Activated CD8-positive, alpha-beta memory T cell treated with anti-CD3 and anti-CD28 coated beads for 36 hours (primary cell): ENCODE results near the gene HECTD4. TPM values are rescaled to one million over a fixed set of nuclear protein-coding genes. Genes with fewer than 3 reads are reported as not detected.

Source experiments
- CTCF ChIA-PET: fragments of 350-600 bp; sonication (Branson Sonifier 250); formaldehyde crosslinking; loops from one replicate; lab custom pipeline; 2021; ENCODE audit warnings: antibody characterized with exemption; lab: Charles Lee
- POLR2A ChIA-PET: fragments of 350-600 bp; sonication (Branson Sonifier 250); formaldehyde crosslinking; loops from one replicate; lab custom pipeline; 2021; ENCODE audit warnings: antibody characterized with exemption; lab: Charles Lee
- total RNA-seq, 2 experiments: library from RNA; stranded (reverse); gene quantifications; one replicate each; pipeline ENCODE4 v1.2.3, GENCODE V29; 2021

Gene HECTD4
- total RNA-seq, 2 experiments from 2014 or later = 23.4 to 29.0 TPM

DNA sequence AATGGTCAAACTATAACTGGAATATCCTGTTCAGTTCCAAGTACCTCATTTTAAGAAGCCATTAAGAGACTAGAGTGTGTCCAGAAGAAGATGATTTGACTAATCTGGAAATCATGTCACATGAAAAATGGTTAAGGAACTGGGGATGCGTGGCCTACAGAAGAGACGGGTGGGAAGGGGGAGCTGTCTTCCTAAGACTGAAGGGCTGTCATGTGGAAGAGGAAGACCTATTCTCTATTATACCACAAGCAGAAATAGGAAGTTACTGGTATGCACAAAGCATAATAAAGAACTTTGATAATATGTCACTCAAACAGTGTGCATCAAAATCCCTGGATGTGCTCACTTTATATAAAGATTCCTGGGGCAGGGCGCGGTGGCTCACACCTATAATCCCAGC is 50.3 kb downstream of the HECTD4 start:
- CTCF ChIA-PET = interaction anchor here (0.6 kb wide), 1 partner anchor 20 kb away, joined by 3 read pairs; no protein-coding TSS in a partner anchor

DNA sequence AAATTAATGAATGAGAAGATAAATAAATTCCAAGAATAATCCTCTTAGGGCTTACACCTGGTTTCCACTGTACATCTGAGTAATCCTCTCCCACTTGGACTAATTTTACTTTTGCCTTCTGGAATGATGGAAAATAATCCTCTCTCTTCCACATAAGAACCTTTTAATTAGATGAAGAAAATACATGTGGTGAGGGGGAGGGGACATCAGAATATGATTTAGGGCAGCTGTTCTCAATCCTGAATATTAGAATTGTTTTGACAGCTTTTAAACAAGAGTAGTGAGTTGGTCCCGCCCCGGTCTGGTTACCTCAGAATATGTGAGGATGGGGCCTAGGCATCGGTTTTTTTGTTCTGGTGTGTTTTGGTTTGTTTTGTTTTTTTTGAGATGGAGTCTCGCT is 51.5 kb downstream of the HECTD4 start:
- CTCF ChIA-PET = no interaction called here
- POLR2A ChIA-PET = no interaction called here

More for the DNA sequence above, 50.3 kb downstream of the HECTD4 start:
- POLR2A ChIA-PET = no interaction called here

DNA sequence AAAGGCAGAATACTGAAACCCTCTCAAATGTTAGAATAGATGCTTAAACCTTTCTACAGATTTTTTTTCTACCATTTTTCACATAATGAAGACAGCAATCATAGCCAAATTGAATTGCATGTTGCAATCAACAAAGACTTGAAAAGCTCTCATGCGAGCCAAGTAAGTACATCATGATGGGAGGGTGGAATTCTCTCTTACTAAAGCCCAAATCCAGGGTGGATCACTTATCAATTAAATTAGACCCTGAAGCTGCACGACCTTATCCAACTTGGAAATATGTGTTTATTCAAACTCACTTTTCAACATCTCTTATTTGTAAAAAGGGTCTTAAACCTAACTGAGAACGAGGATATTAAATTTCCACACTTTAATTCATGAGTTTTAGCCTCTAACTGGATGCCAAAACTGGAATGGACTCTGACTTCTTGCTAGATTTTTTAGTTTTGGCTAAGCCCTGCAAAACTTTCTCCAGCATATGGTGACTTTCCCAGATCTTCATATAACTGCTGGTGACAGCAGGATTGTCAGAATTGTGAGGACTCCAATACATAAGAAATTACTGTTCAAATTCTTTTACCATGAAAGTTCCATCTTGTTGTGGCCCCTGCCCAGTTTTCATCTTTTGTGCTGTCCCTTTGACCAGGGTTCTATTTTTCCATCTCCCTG is 53.6 kb downstream of the HECTD4 start:
- POLR2A ChIA-PET = no interaction called here
- CTCF ChIA-PET = no interaction called here

DNA sequence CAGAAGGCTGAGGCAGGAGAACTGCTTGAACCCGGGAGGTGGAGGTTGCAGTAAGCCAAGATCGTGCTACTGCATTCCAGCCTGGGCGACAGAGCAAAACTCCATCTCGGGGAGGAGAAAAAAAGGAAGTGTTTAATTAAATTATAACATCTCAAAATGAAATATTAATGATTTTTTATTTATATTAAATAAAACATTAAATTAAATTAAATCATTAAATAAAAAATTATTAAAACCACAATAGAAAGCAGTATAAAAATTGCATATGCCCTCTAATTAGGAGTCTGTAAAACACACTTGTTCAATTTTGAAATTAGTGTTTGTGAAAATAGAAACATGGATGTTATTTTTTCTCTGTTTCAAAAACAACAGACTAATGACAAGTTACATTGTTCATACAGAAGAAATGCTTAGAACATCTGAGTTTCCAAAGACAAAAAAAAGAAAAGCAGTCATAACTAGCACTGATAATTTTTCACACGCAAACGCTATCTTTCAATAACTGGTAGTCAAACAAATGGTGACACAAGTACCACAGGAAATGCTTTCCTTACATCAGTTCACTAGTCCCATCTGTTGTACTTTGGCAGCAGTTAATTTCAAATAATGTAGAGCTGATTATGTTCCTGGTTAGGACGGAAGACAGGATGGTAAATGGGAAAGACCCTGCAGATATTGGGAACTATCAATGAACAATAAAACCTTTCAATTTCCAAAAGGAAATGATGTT is 54.9 kb downstream of the HECTD4 start:
- ChIA-PET CTCF (no interaction called here), POLR2A (no interaction called here)

DNA sequence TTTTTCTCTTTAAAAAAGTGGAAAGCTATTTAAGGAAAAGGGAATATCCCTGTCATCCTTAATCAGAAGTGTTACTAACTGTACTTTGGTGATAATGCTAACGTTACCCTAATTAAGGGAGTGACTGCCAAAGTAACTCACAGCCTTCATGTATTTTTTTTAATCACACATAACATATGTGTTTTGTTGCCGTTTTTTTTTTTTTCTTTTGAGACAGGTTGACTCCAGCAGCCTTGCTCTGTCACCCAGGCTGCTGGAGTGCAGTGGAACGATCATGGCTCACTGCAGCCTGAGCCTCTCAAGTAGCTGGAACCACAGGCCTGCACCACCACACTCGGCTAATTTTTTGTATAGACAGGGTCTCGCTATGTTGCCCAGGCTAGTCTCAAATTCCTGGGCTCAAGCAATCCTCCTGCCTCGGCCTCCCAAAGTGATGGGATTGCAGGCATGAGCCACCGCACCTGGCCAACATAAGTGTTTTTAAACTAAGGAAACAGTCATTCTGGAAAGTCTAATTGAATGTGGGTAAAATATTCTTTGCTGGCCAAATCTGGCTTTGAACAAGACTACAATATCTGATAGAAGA is 56.5 kb downstream of the HECTD4 start:
- POLR2A ChIA-PET = no interaction called here
- CTCF ChIA-PET = interaction anchor here (1.0 kb wide), 1 partner anchor 36 kb away, joined by 4 read pairs; no protein-coding TSS in a partner anchor

DNA sequence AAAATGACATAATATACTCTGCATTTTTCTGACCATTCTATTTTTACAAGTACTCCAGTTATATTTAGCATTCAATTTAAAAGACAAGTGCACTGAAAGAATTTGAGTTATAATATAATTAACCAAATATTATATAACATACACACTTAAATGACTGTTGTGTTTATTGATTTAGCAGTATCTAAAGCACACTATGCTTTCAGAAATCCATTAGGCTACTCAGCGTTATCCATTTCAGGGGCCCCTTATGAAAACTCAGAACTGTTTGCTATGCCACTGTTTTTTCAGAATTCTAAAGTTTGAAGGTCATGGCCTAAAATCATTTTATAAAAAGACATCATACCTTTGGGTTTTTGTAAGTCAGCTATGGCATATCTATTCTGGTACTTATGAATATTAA is 57.1 kb downstream of the HECTD4 start:
- ChIA-PET POLR2A (no interaction called here), CTCF (interaction anchor here (1.0 kb wide), 1 partner anchor 35 kb away, joined by 4 read pairs; no protein-coding TSS in a partner anchor)

DNA sequence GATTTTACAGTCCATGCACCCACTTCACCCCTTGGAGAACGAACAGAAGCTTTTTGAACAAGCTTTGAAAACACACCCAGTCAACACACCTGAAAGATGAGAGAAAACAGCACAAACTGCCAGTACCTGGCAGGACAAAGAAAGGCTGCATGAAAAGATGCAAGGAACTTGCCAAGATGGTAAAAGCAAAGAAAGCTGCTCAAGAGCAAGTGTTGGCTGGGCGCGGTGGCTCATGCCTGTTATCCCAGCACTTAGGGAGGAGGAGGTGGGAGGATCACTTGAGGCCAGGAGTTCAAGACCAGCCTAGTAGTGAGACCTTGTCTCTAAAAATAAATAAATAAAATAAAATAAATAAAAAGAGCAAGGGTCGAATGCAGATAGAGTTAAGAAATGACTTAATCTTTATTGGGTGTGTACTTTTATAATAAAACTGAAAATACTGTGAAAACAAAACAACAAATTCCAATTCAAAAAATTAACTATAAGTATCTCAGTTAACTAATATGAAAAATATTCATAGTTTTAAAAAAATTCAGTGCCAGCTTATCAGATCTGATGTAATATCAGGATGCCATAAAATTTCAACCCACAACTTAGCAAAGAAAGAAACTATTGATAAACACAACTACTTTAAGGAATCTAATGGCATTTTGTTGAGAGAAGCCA is 59.2 kb downstream of the HECTD4 start:
- ChIA-PET POLR2A (no interaction called here), CTCF (interaction anchor here (1.8 kb wide), 1 partner anchor 64 kb away, joined by 4 read pairs; no protein-coding TSS in a partner anchor)

DNA sequence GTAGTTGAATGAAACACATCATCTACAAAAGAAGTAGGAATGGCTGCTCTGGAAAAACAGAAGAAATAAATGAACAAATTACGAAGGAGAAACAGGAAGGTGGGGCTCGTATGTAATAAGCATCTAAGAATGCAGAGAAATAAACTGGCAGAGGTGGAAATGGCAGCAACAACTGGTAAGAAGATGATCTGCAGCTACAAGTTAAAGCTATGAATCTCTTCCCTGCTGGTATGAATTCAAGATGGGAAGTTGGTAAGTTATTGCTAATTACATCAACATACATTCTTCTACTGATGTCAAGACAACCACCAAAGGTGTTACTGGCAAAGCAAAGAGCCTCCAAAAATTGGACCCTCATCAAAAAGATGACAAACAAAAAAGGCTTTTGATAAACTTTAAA is 59.8 kb downstream of the HECTD4 start:
- CTCF ChIA-PET = no interaction called here
- POLR2A ChIA-PET = no interaction called here

DNA sequence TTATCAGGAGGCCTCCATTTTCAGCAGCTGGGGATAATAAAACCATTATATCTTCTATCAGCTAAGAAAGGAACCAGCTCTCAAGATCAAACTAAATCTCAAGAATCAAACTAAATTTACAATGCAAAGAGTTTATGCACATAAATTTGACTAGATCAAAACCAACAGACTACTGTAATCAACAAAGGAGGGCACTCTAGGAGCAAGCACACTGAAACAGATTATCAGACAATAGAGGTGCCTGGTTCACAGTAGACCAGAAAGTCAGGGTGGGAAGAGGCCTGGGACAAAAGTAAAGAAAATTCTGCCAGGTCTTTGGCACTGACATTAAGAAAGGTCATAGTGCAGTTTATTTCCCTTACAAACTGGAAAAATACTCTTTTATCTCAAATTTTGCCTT is 61.0 kb downstream of the HECTD4 start:
- ChIA-PET CTCF (no interaction called here), POLR2A (no interaction called here)

DNA sequence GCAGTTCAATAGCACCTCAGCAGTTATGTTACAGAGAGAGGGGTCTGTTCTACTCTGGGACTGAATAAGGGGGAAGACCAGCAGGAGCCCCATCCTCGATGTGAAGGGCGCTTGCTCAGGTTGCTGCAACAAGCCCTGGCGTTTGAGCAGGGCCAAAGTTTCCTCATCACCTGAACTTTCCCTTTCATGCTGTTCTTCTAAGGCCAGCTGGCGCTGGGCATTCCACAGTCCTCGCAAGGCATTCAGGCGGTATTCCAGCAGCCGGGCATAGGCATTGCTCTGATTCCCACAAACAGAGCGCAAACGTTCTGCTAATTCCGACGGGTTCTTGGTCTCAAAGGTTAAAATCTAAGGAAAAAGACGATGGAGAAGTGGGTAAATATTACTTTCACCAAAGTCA is 62.8 kb downstream of the HECTD4 start:
- POLR2A ChIA-PET = no interaction called here

DNA sequence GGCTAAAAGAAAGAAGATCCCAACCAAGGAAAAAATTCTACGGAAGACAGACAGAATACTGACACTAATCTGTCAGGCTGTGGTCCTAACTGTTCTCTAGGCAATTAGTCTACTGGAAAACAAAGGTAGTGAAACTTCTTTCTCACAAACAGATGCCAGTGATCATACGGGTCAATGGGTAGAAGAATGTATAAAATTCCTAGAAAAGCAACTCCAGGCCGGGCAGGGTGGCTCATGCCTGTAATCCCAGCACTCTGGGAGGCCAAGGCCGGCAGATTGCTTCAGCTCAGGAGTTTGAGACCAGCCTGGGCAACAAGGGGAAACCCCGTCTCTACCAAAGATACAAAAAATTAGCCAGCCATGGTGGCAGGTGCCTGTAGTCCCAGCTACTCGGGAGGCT is 64.8 kb downstream of the HECTD4 start:
- CTCF ChIA-PET = no interaction called here
- POLR2A ChIA-PET = no interaction called here

More for the DNA sequence above, 62.8 kb downstream of the HECTD4 start:
- CTCF ChIA-PET = no interaction called here

DNA sequence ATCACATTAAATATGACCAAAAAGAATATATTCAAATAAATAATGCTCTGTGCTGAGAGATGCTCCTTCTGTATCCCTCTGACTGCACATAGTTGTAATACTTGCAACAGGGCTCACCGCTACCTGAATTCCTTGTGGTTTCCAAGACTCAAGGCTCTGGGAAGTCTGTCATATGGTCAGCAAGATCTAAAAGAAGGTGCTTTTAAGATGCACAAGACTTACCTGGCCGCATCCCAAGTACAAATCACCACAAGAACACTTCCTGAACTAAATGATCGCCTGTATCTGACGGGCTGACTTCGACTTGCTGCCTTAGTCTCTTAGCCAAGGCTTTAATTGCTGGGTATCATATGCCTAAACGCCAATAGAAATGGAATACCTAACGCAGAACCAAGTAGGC is 67.2 kb downstream of the HECTD4 start:
- POLR2A ChIA-PET = no interaction called here

DNA sequence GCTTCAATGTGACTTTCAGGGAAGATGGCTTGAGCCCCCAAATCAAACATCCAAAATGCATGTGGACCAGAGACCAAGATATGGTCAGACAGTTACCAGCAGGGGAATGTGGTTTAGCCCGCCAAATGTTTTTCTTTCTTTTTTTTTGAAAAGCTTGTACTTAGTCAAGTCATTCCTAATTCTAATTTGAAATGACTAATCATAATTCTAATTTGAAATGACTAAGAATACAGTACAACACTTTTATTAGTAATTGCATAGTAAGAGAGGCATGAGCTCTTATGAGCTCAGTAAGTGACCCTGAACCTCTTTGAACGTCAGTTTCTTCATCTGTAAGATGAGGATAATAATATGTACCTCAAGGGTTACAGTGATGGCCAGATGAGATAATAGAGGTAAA is 72.4 kb downstream of the HECTD4 start:
- ChIA-PET POLR2A (no interaction called here), CTCF (interaction anchor here (0.6 to 1.3 kb wide), 3 partner anchors 127 to 497 kb away, joined by 3 to 4 read pairs (median 3); no protein-coding TSS in a partner anchor)

More for the DNA sequence above, 67.2 kb downstream of the HECTD4 start:
- CTCF ChIA-PET = no interaction called here

DNA sequence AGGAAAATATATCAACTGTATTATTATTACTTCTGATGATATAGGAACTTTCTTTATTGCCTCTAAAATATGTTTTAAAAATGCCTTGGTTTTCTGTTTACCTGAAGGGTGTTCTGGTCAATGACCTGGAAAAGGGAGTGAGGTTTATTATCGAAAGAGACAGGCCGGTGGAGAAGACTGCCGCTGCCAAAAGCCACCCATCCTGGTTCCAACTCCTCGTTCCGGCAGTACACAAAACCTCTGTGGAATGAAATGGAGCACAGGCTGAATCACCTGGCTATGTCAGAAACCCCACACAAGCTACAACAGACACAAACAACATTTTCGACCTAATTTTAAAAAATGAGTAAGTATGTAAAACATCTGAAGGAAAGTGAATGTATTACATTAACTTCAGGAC is 73.6 kb downstream of the HECTD4 start:
- CTCF ChIA-PET = no interaction called here

DNA sequence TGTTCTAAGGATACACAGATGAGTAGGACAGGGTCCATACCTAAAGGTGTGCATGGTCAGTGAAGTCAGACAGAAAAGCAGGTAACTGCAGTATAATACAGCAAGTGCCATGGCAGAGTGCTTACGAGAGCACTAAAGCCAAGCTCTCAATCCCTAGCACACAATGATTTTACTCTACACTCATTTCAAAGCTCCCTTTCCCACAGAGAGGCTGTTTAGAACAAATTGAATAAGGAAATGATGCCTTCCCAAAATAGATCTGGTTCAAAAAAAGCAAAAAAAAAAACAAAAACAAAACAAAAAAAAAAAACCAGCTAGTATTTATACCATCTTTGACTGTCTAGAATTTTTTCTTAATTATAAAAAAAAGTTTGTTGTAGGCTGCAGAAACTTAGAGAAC is 74.1 kb downstream of the HECTD4 start:
- POLR2A ChIA-PET = interaction anchor here (0.6 kb wide), 1 partner anchor 466 kb away, joined by 5 read pairs; the partner anchor contains the start of gene MAPKAPK5

More for the DNA sequence above, 73.6 kb downstream of the HECTD4 start:
- POLR2A ChIA-PET = interaction anchor here (0.6 kb wide), 1 partner anchor 467 kb away, joined by 5 read pairs; the partner anchor contains the start of gene MAPKAPK5

DNA sequence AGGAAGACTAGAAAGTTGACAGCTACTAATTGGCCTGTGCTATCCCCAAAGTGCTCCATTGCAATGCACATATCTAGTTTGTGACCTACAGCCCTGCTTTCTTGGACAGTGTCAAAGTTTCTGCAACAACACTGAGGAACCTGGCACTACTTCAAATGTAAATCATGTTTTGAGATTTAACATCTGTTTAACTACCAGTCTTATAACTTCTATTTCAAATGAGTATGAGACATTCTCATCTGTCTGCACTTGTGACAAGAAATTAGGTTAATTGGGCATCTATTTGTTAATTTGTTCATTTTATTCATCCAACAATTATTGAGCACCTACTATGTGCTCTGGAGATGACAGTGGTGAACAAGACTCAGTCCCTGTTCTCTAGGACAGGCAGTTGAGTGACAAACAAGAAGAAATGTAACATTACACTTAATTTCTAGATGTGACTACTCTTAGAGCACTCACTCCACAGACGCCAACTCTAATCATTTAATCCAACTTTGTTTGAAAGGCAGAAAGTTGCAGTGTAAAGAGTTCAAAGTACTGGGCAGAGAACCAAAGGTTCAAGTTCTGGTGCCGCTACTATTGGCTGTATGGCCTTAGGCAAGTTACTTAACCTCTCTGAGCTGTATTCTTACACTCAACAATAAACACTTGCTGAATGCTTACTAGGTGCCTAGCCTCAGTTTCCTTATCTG is 74.8 kb downstream of the HECTD4 start:
- POLR2A ChIA-PET = no interaction called here
- CTCF ChIA-PET = interaction anchor here (1.4 kb wide), 1 partner anchor 79 kb away, joined by 4 read pairs; no protein-coding TSS in a partner anchor

More for the DNA sequence above, 74.1 kb downstream of the HECTD4 start:
- CTCF ChIA-PET = no interaction called here

DNA sequence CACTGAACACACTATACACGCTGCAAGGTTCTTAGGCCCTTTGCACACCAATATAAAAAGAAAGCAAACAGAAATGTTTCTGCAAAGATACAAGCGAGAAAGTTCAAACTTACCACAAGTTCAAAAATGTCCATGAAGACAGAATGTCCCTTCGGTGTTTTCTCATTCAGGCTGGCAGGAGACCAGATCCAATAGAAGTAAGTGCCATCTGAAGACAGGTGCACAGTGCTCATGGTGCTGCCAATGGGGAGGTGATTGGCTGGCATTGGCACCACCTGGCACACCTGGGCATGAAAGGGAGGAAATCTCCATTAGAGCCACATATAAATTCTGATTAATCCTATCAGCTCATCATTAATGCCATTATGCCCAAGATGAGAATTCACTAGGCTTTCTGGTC is 76.3 kb downstream of the HECTD4 start:
- POLR2A ChIA-PET = no interaction called here
- CTCF ChIA-PET = interaction anchor here (0.5 kb wide), 1 partner anchor 80 kb away, joined by 5 read pairs; no protein-coding TSS in a partner anchor

DNA sequence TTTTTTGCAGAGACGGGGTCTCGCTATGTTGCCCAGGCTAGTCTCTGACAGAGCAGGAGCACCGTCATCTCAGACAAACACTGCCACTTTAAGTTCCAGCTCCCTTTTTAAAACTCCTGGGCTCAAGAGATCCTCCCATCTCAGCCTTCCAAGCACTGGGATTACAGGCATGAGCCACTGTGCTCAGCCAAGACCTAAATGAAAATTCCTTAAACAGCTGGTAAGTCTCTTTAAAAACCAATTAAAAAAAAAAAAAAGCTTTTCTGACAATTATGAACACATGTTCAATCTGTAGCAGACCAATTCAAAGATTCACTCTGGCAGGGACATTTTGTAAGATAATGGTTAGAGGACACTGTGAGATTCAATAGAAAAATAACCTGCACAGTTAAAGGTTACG is 77.8 kb downstream of the HECTD4 start:
- ChIA-PET POLR2A (no interaction called here), CTCF (no interaction called here)

DNA sequence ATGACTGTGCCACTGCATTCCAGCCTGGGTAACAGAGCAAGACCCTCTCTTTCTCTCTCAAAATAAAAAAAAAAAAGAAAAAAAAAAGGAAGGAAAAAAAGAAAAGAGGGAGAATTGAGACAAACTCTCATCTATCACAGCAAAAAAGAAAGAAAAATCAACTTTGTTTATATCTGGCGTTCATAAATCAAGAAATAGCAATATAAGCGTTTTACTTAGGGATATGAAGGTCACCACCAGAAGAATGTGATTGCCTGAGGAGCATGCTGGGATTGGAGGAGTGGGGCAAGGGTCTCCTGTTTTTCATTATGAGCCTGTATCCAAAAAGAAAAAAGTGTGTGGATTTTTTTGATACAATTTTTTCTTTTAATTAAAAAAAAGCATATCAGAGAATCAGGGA is 78.4 kb downstream of the HECTD4 start:
- POLR2A ChIA-PET = no interaction called here
- CTCF ChIA-PET = no interaction called here
